Erythroblast (primary cell): ENCODE data around the gene GPR158.

Experiments used
- GATA1 ChIP-seq: IDR thresholded peaks from 2 replicates; pipeline ENCODE4 v1.6.1; 2011; ENCODE audit warnings: low read depth, mild to moderate bottlenecking, control low read depth, low read length, moderate library complexity
- POLR2A ChIP-seq: IDR thresholded peaks from 2 replicates; pipeline ENCODE4 v1.6.1; 2011; ENCODE audit warnings: mild to moderate bottlenecking, low read length

- TF ChIP-seq POLR2A (no peak), GATA1 (no peak)
Observed at GRCh38 chr10:25296324-25296723, 121.5 kb downstream of the GPR158 start.
